ENCODE measurements around the gene RNF19B.
"Not testable (repeated sequence)": the region's sequence is repeated elsewhere in the genome, so short reads cannot be mapped to it uniquely, and the experiment has no call there.

The RNF19B gene

DNA sequence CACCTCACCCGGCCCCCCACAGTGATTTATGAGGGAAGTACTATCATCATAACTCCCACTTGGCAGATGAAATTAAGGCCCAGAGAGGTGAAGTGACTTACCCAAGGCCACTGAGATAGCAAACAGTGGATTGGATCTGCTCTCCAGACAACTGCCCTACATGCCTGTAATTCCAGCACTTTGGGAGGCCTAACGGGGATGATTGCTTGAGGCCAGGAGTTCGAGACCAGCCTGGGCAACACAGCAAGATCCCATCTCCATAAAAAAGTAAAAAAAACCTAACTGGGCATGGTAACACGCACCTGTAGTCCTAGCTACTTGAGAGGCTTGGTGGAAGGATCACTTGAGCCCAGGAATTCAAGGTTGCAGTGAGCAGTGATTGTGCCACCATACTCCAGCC is 14.2 kb upstream of the RNF19B start:
- H3K9me3 ChIP-seq (replicated peaks in 1 of 2; ENCODE audit: control insufficient read depth in 2 of 2, insufficient read depth in 1 of 2, low read depth in 1 of 2, low read length in 2 of 2), result peaks cover 0 to 4% of the 10 kb centered on the region in 2 donors
- no peak overlapping the region for H2AK5ac ChIP-seq (ENCODE audit: low read depth, low read length)
- no peak overlapping the region for H3K18ac ChIP-seq (ENCODE audit: low read length)
- no peaks in the 10 kb centered on the region for H3K4me1 ChIP-seq (ENCODE audit: control insufficient read depth in 2 of 2, insufficient read depth in 1 of 2, low read depth in 1 of 2, low read length in 2 of 2)
- H3K27ac ChIP-seq (replicated peaks; ENCODE audit: low read length), result no peak overlapping the region
- no peak overlapping the region for H2BK5ac ChIP-seq (ENCODE audit: low read length)
- no peak overlapping the region for H3K9ac ChIP-seq (ENCODE audit: low read depth, low read length, poor library complexity)
- H3K23ac ChIP-seq (ENCODE audit: low read depth, low read length, poor library complexity), result no peak overlapping the region
- no peaks in the 10 kb centered on the region for H3K36me3 ChIP-seq (replicated peaks in 1 of 2; ENCODE audit: control insufficient read depth in 2 of 2, insufficient read depth in 2 of 2, low read length in 2 of 2)
- no peak for DNase-seq (ENCODE audit: low spot score)
- no peak overlapping the region for H2BK15ac ChIP-seq (ENCODE audit: low read length)
- H2BK120ac ChIP-seq (ENCODE audit: low read depth, low read length), result no peak overlapping the region
- no peak overlapping the region for H2BK12ac ChIP-seq (ENCODE audit: low read length)
- H4K91ac ChIP-seq (ENCODE audit: low read depth, low read length, poor library complexity), result no peak overlapping the region
- no peak overlapping the region for H3K14ac ChIP-seq (ENCODE audit: low read length)
- H2AFZ ChIP-seq (ENCODE audit: low read length), result no peak overlapping the region
- H3K4me3 ChIP-seq (ENCODE audit: low read length in 2 of 2), result no peak overlapping the region
- H3K4ac ChIP-seq (ENCODE audit: low read length), result no peak overlapping the region
- H3K4me2 ChIP-seq (ENCODE audit: insufficient read depth, low read length, poor library complexity, severe bottlenecking), result no peak overlapping the region
- H3K27me3 ChIP-seq (ENCODE audit: control insufficient read depth in 3 of 3, insufficient read depth in 3 of 3, low read depth in 1 of 3, low read length in 3 of 3), result peaks cover 0 to 17% (median 0%) of the 10 kb centered on the region in 3 experiments
- no CpG with 5 or more reads among the region's 4 CpGs for WGBS, 2 donors (ENCODE audit: extremely low coverage in 2 of 2, insufficient read length in 2 of 2, insufficient replicate concordance in 1 of 2)
- H3K79me1 ChIP-seq (ENCODE audit: low read depth, low read length), result no peaks in the 10 kb centered on the region
- H4K8ac ChIP-seq (ENCODE audit: low read depth, low read length), result no peak overlapping the region

DNA sequence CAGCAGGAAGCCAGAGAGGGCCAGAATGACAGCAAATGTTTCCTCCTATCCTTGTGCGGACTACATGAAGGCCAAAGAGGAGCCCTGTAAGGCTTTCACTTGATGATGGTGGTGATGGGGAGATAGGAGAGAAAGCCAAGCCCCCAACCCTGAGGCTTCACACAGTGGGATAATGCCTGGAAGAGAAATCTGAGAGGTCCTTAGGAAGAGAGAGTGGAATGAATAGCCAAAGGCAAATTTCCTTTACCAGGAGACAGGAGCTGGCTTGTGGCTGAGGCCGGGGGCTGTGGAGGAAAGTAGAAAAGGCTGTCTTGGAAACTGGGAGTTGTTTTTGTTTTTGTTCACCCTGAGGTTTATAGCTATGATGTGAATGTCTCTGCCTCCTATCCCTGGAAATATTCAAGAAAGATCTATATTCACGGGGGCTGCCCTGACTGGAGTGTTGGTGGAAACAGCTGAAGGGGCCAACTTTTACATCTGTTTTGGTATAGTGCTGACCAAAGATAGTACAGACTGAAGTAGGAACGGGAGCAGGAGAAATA is 13.0 kb upstream of the RNF19B start:
- no peak overlapping the region for H2BK12ac ChIP-seq (ENCODE audit: low read length)
- H3K4me3 ChIP-seq (ENCODE audit: low read length in 2 of 2), result no peak overlapping the region
- H4K8ac ChIP-seq (ENCODE audit: low read depth, low read length), result no peak overlapping the region
- no CpG with 5 or more reads among the region's 4 CpGs for WGBS, 2 donors (ENCODE audit: extremely low coverage in 2 of 2, insufficient read length in 2 of 2, insufficient replicate concordance in 1 of 2)
- H3K14ac ChIP-seq (ENCODE audit: low read length), result no peak overlapping the region
- no peak overlapping the region for H3K4ac ChIP-seq (ENCODE audit: low read length)
- H3K4me1 ChIP-seq (ENCODE audit: control insufficient read depth in 2 of 2, insufficient read depth in 1 of 2, low read depth in 1 of 2, low read length in 2 of 2), result peaks cover under 1 to 2% of the 10 kb centered on the region in 2 donors
- no peak overlapping the region for H2BK5ac ChIP-seq (ENCODE audit: low read length)
- no peak overlapping the region for H3K27ac ChIP-seq (replicated peaks; ENCODE audit: low read length)
- no peak overlapping the region for H2AK5ac ChIP-seq (ENCODE audit: low read depth, low read length)
- no peak for DNase-seq (ENCODE audit: low spot score)
- H3K9me3 ChIP-seq (replicated peaks in 1 of 2; ENCODE audit: control insufficient read depth in 2 of 2, insufficient read depth in 1 of 2, low read depth in 1 of 2, low read length in 2 of 2), result peaks cover 0 to 4% of the 10 kb centered on the region in 2 donors
- peaks cover 0 to 13% (median 4%) of the 10 kb centered on the region in 3 experiments for H3K27me3 ChIP-seq (ENCODE audit: control insufficient read depth in 3 of 3, insufficient read depth in 3 of 3, low read depth in 1 of 3, low read length in 3 of 3)
- H2AFZ ChIP-seq (ENCODE audit: low read length), result no peak overlapping the region
- H3K4me2 ChIP-seq (ENCODE audit: insufficient read depth, low read length, poor library complexity, severe bottlenecking), result no peak overlapping the region
- H3K9ac ChIP-seq (ENCODE audit: low read depth, low read length, poor library complexity), result no peak overlapping the region
- H3K23ac ChIP-seq (ENCODE audit: low read depth, low read length, poor library complexity), result no peak overlapping the region
- no peaks in the 10 kb centered on the region for H3K36me3 ChIP-seq (replicated peaks in 1 of 2; ENCODE audit: control insufficient read depth in 2 of 2, insufficient read depth in 2 of 2, low read length in 2 of 2)
- no peak overlapping the region for H2BK120ac ChIP-seq (ENCODE audit: low read depth, low read length)
- no peaks in the 10 kb centered on the region for H3K79me1 ChIP-seq (ENCODE audit: low read depth, low read length)
- H3K18ac ChIP-seq (ENCODE audit: low read length), result no peak overlapping the region
- H2BK15ac ChIP-seq (ENCODE audit: low read length), result no peak overlapping the region
- H4K91ac ChIP-seq (ENCODE audit: low read depth, low read length, poor library complexity), result no peak overlapping the region

DNA sequence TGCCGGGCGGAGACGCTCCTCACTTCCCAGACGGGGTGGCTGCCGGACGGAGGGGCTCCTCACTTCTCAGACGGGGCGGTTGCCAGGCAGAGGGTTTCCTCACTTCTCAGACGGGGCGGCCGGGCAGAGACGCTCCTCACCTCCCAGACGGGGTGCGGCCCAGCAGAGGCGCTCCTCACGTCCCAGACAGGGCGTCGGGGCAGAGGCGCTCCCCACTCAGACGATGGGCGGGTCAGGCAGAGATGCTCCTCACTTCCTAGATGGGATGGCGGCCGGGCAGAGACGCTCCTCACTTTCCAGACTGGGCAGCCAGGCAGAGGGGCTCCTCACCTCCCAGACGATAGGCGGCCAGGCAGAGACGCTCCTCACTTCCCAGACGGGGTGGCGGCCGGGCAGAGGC is 10.4 kb upstream of the RNF19B start:
- not testable (repeated sequence) for H2BK120ac ChIP-seq (ENCODE audit: low read depth, low read length); H4K8ac ChIP-seq (ENCODE audit: low read depth, low read length); H2AFZ ChIP-seq (ENCODE audit: low read length); H2BK15ac ChIP-seq (ENCODE audit: low read length); H3K9me3 ChIP-seq (replicated peaks in 1 of 2; ENCODE audit: control insufficient read depth in 2 of 2, insufficient read depth in 1 of 2, low read depth in 1 of 2, low read length in 2 of 2); H3K4me2 ChIP-seq (ENCODE audit: insufficient read depth, low read length, poor library complexity, severe bottlenecking); H3K18ac ChIP-seq (ENCODE audit: low read length); H2BK12ac ChIP-seq (ENCODE audit: low read length); H3K23ac ChIP-seq (ENCODE audit: low read depth, low read length, poor library complexity); H4K91ac ChIP-seq (ENCODE audit: low read depth, low read length, poor library complexity); H3K4ac ChIP-seq (ENCODE audit: low read length); H3K14ac ChIP-seq (ENCODE audit: low read length); H3K27ac ChIP-seq (replicated peaks; ENCODE audit: low read length); H3K9ac ChIP-seq (ENCODE audit: low read depth, low read length, poor library complexity); H3K36me3 ChIP-seq (replicated peaks in 1 of 2; ENCODE audit: control insufficient read depth in 2 of 2, insufficient read depth in 2 of 2, low read length in 2 of 2); DNase-seq (ENCODE audit: low spot score); H3K4me3 ChIP-seq (ENCODE audit: low read length in 2 of 2); H3K4me1 ChIP-seq (ENCODE audit: control insufficient read depth in 2 of 2, insufficient read depth in 1 of 2, low read depth in 1 of 2, low read length in 2 of 2); H2AK5ac ChIP-seq (ENCODE audit: low read depth, low read length); H2BK5ac ChIP-seq (ENCODE audit: low read length); H3K79me1 ChIP-seq (ENCODE audit: low read depth, low read length)
- peaks cover 0 to 30% (median 24%) of the 10 kb centered on the region in 3 experiments for H3K27me3 ChIP-seq (ENCODE audit: control insufficient read depth in 3 of 3, insufficient read depth in 3 of 3, low read depth in 1 of 3, low read length in 3 of 3)
- no CpG with 5 or more reads among the region's 30 CpGs for WGBS, 2 donors (ENCODE audit: extremely low coverage in 2 of 2, insufficient read length in 2 of 2, insufficient replicate concordance in 1 of 2)

DNA sequence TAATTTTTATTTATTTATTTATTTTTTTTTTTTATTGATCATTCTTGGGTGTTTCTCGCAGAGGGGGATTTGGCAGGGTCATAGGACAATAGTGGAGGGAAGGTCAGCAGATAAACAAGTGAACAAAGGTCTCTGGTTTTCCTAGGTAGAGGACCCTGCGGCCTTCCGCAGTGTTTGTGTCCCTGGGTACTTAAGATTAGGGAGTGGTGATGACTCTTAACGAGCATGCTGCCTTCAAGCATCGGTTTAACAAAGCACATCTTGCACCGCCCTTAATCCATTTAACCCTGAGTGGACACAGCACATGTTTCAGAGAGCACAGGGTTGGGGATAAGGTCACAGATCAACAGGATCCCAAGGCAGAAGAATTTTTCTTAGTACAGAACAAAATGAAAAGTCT is 8.8 kb upstream of the RNF19B start:
- H2AK5ac ChIP-seq (ENCODE audit: low read depth, low read length), result not testable (repeated sequence)

More for the DNA sequence above, 8.8 kb upstream of the RNF19B start:
- not testable (repeated sequence) for H2BK120ac ChIP-seq (ENCODE audit: low read depth, low read length); H3K27ac ChIP-seq (replicated peaks; ENCODE audit: low read length); H3K79me1 ChIP-seq (ENCODE audit: low read depth, low read length); H3K9ac ChIP-seq (ENCODE audit: low read depth, low read length, poor library complexity); H2BK15ac ChIP-seq (ENCODE audit: low read length); H3K36me3 ChIP-seq (replicated peaks in 1 of 2; ENCODE audit: control insufficient read depth in 2 of 2, insufficient read depth in 2 of 2, low read length in 2 of 2); H3K4me3 ChIP-seq (ENCODE audit: low read length in 2 of 2); H2BK12ac ChIP-seq (ENCODE audit: low read length); H3K23ac ChIP-seq (ENCODE audit: low read depth, low read length, poor library complexity); H2BK5ac ChIP-seq (ENCODE audit: low read length); DNase-seq (ENCODE audit: low spot score); H3K9me3 ChIP-seq (replicated peaks in 1 of 2; ENCODE audit: control insufficient read depth in 2 of 2, insufficient read depth in 1 of 2, low read depth in 1 of 2, low read length in 2 of 2); H3K4me2 ChIP-seq (ENCODE audit: insufficient read depth, low read length, poor library complexity, severe bottlenecking); H3K18ac ChIP-seq (ENCODE audit: low read length); H3K4ac ChIP-seq (ENCODE audit: low read length); H3K4me1 ChIP-seq (ENCODE audit: control insufficient read depth in 2 of 2, insufficient read depth in 1 of 2, low read depth in 1 of 2, low read length in 2 of 2); H4K8ac ChIP-seq (ENCODE audit: low read depth, low read length); H4K91ac ChIP-seq (ENCODE audit: low read depth, low read length, poor library complexity); H2AFZ ChIP-seq (ENCODE audit: low read length); H3K14ac ChIP-seq (ENCODE audit: low read length)
- peaks cover 0 to 35% (median 24%) of the 10 kb centered on the region in 3 experiments for H3K27me3 ChIP-seq (ENCODE audit: control insufficient read depth in 3 of 3, insufficient read depth in 3 of 3, low read depth in 1 of 3, low read length in 3 of 3)
- no CpG with 5 or more reads among the region's 6 CpGs for WGBS, 2 donors (ENCODE audit: extremely low coverage in 2 of 2, insufficient read length in 2 of 2, insufficient replicate concordance in 1 of 2)

Measured in neuronal stem cell (in vitro differentiated cells).